Dendritic cell treated with granulocyte-macrophage colony-stimulating factor and Interleukin-4, amounts not matched to agents 40 ng/mL and 50 ng/mL, for 4 days (primary cell): Measurements from ENCODE around the gene FOXN1.

Source experiments
- H3K27ac Mint-ChIP-seq: one replicate; pipeline ENCODE4 v1.8.0; 2022; ENCODE audit warnings: mild to moderate bottlenecking, mixed read lengths
- H3K27me3 Mint-ChIP-seq: one replicate; pipeline ENCODE4 v1.8.0; 2022; ENCODE audit warnings: mild to moderate bottlenecking, mixed read lengths
- H3K36me3 Mint-ChIP-seq: one replicate; pipeline ENCODE4 v1.8.0; 2022; ENCODE audit warnings: low read depth, mixed read lengths
- H3K4me1 Mint-ChIP-seq: one replicate; pipeline ENCODE4 v1.8.0; 2022; ENCODE audit warnings: low read depth, mixed read lengths
- H3K4me3 Mint-ChIP-seq: one replicate; pipeline ENCODE4 v1.8.0; 2022; ENCODE audit warnings: mild to moderate bottlenecking, moderate library complexity, mixed read lengths
- H3K9me3 Mint-ChIP-seq: one replicate; pipeline ENCODE4 v1.8.0; 2022; ENCODE audit warnings: mixed read lengths
- intact Hi-C: fragments of 100-400 bp; cut with micrococcal nuclease; formaldehyde crosslinking; loops from one replicate; pipeline ENCODE4 v1.15.0; 2022

FOXN1 gene

DNA sequence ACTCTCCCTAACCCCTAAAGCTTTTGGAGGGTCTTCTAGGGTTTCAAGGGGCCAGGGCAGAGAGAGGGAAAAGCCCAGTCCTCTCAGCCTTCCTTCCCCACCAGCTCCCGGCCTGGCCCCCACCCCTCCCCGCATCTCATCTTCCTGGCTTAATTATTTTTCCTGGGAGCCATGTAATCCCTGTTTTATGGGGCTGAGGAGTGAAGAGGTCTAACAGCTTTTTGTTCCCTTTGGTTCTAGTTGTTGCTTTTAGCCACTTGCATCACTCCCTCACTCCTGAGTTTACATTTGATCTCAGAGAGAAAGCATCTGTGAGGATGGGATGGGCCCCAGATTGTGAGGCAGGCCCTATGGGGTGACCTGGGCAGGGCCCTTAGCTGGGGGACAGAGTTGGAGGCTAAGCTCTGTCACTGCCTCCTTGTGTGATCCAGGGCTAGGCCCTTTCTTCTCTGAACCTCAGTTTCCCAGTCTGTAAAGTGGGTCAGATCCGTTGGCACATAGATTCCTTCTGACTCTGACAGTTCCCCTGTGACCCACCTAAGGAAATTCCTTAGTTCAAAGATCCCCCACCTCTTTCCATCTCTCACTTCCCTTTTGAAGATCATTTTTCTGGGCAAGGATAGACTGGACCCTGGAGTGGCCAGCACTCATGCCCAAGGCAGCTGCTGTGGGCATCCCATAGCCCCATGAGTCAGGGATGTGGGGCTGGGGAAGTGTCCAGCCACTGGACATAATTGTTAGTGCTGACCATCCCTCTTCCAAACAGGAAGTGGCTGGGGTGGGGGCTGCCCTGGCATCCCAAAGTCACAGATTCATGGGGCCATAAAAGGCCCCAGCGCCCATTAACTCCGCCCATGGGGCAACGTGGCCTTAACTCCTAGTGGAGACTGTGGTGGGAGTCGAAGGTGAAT is 26.2 kb downstream of the FOXN1 start:
- Mint-ChIP-seq H3K27me3 (peaks cover 18% of the 10 kb centered on the region), H3K36me3 (no peaks in the 10 kb centered on the region), H3K4me1 (peaks cover 9% of the 10 kb centered on the region), H3K27ac (no peak overlapping the region), H3K9me3 (no peaks in the 10 kb centered on the region), H3K4me3 (no peak overlapping the region)
- intact Hi-C loops = no loop called here

DNA sequence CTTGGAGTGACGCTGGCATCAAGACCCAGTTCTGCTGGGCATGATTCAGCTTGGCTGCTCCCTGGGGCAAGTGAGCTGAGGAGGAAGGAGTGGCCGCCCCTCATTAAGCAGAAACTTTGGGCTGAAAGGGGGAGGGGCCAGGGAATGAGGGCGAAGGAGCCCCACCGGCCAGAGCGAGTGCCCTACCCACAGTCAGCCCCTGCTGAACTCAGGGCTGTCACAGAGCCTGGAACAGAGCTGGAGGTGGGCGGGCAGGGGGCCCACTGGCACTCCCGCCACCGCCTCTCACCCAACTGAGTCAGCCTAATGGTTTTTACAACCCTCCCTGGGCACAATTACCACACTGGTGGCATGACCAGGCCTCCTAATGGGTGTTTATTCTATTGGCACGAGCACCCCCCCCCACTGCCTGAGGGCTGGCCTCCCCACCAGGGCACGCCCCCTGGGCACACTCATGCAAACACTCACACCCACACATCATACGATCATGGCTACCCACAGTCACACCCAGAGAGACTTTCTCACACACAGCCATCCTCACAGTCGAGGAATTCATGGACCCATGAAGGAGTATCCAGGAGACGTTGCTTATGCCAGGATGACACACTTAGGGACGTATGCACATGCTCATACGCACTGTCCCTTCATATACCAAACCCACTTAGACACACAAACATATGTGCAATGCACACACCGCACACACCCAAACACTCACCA is 27.1 kb downstream of the FOXN1 start:
- H3K27ac Mint-ChIP-seq = no peak overlapping the region
- no peaks in the 10 kb centered on the region for H3K36me3 Mint-ChIP-seq
- no peak overlapping the region for H3K4me3 Mint-ChIP-seq
- peaks cover 22% of the 10 kb centered on the region for H3K27me3 Mint-ChIP-seq
- peaks cover 5% of the 10 kb centered on the region for H3K4me1 Mint-ChIP-seq
- intact Hi-C loops = no loop called here
- H3K9me3 Mint-ChIP-seq = no peaks in the 10 kb centered on the region

GRCh38 chr17:28534740-28535375 is 28.7 kb downstream of the FOXN1 start:
- Mint-ChIP-seq H3K4me3 (no peak overlapping the region), H3K36me3 (no peaks in the 10 kb centered on the region), H3K27me3 (peaks cover 22% of the 10 kb centered on the region), H3K4me1 (peaks cover 5% of the 10 kb centered on the region), H3K9me3 (no peaks in the 10 kb centered on the region), H3K27ac (no peak overlapping the region)
- intact Hi-C loops = no loop called here

GRCh38 chr17:28536532-28537218 is 30.5 kb downstream of the FOXN1 start:
- H3K27ac Mint-ChIP-seq = no peak overlapping the region
- H3K36me3 Mint-ChIP-seq = no peaks in the 10 kb centered on the region
- H3K27me3 Mint-ChIP-seq = peaks cover 11% of the 10 kb centered on the region
- no peaks in the 10 kb centered on the region for H3K9me3 Mint-ChIP-seq
- intact Hi-C loops = no loop called here
- peaks cover 5% of the 10 kb centered on the region for H3K4me1 Mint-ChIP-seq
- no peak overlapping the region for H3K4me3 Mint-ChIP-seq

DNA sequence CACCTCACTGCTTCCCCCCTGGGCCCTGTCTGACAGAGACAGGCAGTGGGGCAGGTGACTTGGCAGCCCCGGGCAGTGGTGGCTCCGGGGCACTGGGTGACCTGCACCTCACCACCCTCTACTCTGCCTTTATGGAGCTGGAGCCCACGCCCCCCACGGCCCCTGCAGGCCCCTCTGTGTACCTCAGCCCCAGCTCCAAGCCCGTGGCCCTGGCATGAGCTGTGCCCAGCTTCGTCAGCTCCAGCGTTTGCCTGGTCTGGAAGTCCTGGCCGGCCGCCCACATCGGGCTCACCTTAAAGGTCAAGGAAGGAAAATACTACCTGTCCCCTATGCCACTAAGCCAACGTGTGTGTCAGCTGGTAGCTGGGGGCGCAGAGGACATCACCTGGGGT is 31.1 kb downstream of the FOXN1 start:
- H3K4me3 Mint-ChIP-seq = no peak overlapping the region
- intact Hi-C loops = no loop called here
- H3K9me3 Mint-ChIP-seq = no peaks in the 10 kb centered on the region
- H3K27ac Mint-ChIP-seq = no peak overlapping the region
- H3K4me1 Mint-ChIP-seq = peaks cover 5% of the 10 kb centered on the region
- H3K27me3 Mint-ChIP-seq = peaks cover 10% of the 10 kb centered on the region
- no peaks in the 10 kb centered on the region for H3K36me3 Mint-ChIP-seq

- no peak overlapping the region for H3K4me3 Mint-ChIP-seq
- H3K9me3 Mint-ChIP-seq = no peaks in the 10 kb centered on the region
- no peaks in the 10 kb centered on the region for H3K36me3 Mint-ChIP-seq
- H3K27ac Mint-ChIP-seq = no peak overlapping the region
- peaks cover 10% of the 10 kb centered on the region for H3K27me3 Mint-ChIP-seq
- no peaks in the 10 kb centered on the region for H3K4me1 Mint-ChIP-seq
- intact Hi-C loops = no loop called here
Observed at GRCh38 chr17:28538296-28538895, 32.2 kb downstream of the FOXN1 start.

DNA sequence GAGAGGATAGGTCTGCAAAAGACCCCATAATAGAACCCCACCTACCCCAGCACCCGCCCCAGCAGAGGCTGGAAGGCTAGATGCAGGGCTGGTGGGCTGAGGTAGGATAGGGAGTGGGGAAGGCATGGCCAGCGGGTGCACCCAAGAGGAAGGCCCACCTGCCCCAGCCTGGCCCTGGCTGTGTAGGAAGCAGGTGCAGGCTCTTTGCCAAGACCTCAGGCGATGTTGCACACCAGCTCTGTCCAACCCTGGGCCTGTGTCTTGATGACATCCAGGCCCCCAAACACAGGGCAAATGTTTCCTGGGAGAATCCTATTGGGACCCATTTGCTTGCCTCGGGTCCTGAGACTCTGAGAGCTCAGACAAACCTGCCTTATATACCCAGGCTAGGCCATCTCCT is 34.1 kb downstream of the FOXN1 start:
- Mint-ChIP-seq H3K4me1 (no peaks in the 10 kb centered on the region), H3K4me3 (no peak overlapping the region), H3K9me3 (no peaks in the 10 kb centered on the region), H3K36me3 (no peaks in the 10 kb centered on the region), H3K27me3 (peaks cover 7% of the 10 kb centered on the region), H3K27ac (no peak overlapping the region)
- intact Hi-C loops = loop anchor here (1.0 to 10.0 kb wide), 2 partner anchors 46 to 155 kb away; no protein-coding TSS in a partner anchor

- peaks cover 12% of the 10 kb centered on the region for H3K36me3 Mint-ChIP-seq
- intact Hi-C loops = loop anchor here (10.0 kb wide), 1 partner anchor 157 kb away; no protein-coding TSS in a partner anchor
- peaks cover 11% of the 10 kb centered on the region for H3K4me1 Mint-ChIP-seq
- no peak overlapping the region for H3K4me3 Mint-ChIP-seq
- peaks cover 7% of the 10 kb centered on the region for H3K27me3 Mint-ChIP-seq
- no peak overlapping the region for H3K27ac Mint-ChIP-seq
- no peaks in the 10 kb centered on the region for H3K9me3 Mint-ChIP-seq
Observed at GRCh38 chr17:28541439-28541838, 35.3 kb downstream of the FOXN1 start.

- Mint-ChIP-seq H3K4me3 (no peak overlapping the region), H3K27me3 (no peaks in the 10 kb centered on the region), H3K9me3 (no peaks in the 10 kb centered on the region), H3K4me1 (peaks cover 42% of the 10 kb centered on the region), H3K27ac (no peak overlapping the region), H3K36me3 (peaks cover 33% of the 10 kb centered on the region)
- intact Hi-C loops = loop anchor here (10.0 kb wide), 1 partner anchor 160 kb away; no protein-coding TSS in a partner anchor
Observed at GRCh38 chr17:28544402-28545140, 38.4 kb downstream of the FOXN1 start.

DNA sequence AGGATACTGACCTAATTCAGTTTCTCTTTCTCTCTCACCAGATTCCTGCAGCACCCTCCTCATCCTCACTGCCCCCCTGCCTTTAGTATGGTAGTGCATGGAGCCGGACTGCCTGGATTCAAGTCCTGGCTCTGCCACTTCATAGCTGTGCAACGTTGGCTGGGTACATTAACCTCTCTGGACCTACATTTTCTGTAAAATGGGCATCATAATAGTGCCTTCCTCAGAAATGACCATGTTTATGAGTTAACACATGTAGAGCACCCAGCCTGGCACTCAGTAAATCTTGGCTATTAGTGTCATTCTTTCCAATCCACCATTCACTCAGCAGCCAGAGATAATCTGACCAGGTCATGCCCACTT is 39.0 kb downstream of the FOXN1 start:
- Mint-ChIP-seq H3K27ac (no peak overlapping the region), H3K36me3 (peaks cover 33% of the 10 kb centered on the region), H3K9me3 (no peaks in the 10 kb centered on the region), H3K4me1 (peaks cover 48% of the 10 kb centered on the region), H3K27me3 (no peaks in the 10 kb centered on the region), H3K4me3 (no peak overlapping the region)
- intact Hi-C loops = loop anchor here (10.0 kb wide), 1 partner anchor 160 kb away; no protein-coding TSS in a partner anchor

- Mint-ChIP-seq H3K4me3 (no peak overlapping the region), H3K27ac (peak overlapping the region; percentile 81), H3K4me1 (peaks cover 55% of the 10 kb centered on the region), H3K27me3 (no peaks in the 10 kb centered on the region), H3K9me3 (no peaks in the 10 kb centered on the region), H3K36me3 (peaks cover 33% of the 10 kb centered on the region)
- intact Hi-C loops = loop anchor here (10.0 kb wide), 1 partner anchor 161 kb away; no protein-coding TSS in a partner anchor
Observed at GRCh38 chr17:28545787-28546415, 39.8 kb downstream of the FOXN1 start.

DNA sequence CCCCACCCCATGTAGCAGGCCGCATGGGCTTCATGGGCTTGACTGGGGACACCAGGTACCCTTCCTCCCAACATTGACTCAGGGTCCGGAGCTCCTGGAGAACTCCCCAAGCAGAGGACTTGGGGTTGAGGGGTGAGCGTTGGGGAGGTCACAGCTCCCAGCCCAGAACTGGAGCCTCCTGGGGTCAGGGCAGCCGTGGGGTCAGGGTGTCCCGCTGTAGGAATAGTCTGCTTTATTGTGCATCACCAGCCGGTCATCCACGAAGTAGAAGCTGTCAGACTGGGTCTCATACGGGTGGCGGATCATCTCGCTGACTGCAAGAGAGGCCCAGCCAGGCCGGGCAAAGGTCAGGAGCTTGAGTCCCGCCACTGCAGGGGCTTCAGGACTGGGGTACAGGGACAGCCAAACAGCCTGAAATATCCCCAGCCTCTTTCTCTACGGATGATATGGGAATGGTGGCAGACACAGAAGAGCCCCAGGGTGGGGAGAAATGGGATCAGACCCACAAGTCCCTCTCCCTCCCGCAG is 41.0 kb downstream of the FOXN1 start:
- Mint-ChIP-seq H3K4me3 (peak overlapping the region; percentile 61), H3K9me3 (no peaks in the 10 kb centered on the region), H3K4me1 (peaks cover 67% of the 10 kb centered on the region), H3K27me3 (no peaks in the 10 kb centered on the region), H3K27ac (peak overlapping the region; percentile 81), H3K36me3 (peaks cover 39% of the 10 kb centered on the region)
- intact Hi-C loops = loop anchor here (10.0 kb wide), 1 partner anchor 162 kb away; no protein-coding TSS in a partner anchor
